Sigmoid colon (tissue), 4 donors: ENCODE measurements around the gene SETBP1.

Experiments
- POLR2A ChIP-seq, 2 donors: fragments of 450-650 bp; IDR thresholded peaks; one replicate each; pipeline ENCODE4 v1.6.1; 2016; ENCODE audit warnings: antibody characterized with exemption in 2 of 2, mild to moderate bottlenecking in 2 of 2, moderate library complexity in 2 of 2
- POLR2AphosphoS5 ChIP-seq, 4 donors: sonication (generic); formaldehyde crosslinking; IDR thresholded peaks; one replicate each; pipeline ENCODE4 v1.6.1; 2017; ENCODE audit warnings: antibody characterized with exemption in 4 of 4
- TF ChIP-seq, protein P1 (sequence below), 4 experiments: fragments of 450-650 bp in 3 of 4; fragments of 200-600 bp in 1 of 4; IDR thresholded peaks; one replicate each; pipeline ENCODE4 v1.5.1; 2016 to 2019; ENCODE audit warnings: antibody characterized with exemption in 4 of 4, mild to moderate bottlenecking in 3 of 4, moderate library complexity in 2 of 4

DNA sequence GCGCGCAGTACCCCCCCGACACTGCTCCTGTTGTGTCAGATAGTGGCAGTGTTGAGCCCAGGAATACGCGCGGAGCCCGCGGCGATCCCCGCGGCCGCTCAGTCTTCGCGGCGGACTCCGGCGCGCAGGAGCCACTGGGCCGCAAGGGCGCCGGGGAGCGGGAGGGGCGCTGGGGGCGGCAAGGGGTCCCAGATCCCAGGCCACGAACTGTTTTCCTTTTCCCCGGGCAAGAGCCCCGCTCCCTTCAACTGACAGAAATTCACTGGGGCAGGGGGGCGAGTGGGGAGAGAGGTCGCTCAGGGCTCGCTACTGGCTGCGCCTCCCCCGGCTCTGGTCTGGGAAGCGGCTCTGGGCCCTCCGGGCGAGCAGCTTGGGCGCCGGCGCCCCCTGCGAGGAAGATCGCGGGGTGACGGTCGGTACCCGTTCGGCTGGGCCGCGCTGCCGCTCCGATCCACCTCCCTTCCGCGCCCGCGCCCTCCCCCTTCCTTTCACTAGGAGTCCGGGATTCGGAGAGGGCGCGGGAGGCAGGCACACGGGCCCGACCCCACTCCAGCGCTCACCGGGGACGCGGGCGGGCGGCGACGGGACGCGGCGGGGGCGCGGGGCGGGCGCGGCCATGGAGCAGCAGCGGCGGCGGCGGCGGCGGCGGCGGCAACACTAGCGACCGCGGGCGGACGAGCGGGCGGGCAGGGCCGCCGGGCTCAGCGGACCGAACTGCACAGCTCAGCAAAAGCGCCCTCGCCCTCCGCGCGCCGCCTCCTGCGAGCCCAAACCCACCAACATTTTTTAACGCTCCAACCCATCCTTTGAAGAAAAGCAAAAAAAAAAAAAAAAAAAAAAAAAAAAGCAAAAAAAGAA lies 1.4 kb upstream of the SETBP1 start:
- TF ChIP-seq POLR2A (IDR thresholded peaks at IDR 0.05) (peak; percentile 66 to 79), POLR2AphosphoS5 (IDR thresholded peaks at IDR 0.05) (peak; percentile 80 to 94 (median 90))
- TF ChIP-seq, protein P1, sequence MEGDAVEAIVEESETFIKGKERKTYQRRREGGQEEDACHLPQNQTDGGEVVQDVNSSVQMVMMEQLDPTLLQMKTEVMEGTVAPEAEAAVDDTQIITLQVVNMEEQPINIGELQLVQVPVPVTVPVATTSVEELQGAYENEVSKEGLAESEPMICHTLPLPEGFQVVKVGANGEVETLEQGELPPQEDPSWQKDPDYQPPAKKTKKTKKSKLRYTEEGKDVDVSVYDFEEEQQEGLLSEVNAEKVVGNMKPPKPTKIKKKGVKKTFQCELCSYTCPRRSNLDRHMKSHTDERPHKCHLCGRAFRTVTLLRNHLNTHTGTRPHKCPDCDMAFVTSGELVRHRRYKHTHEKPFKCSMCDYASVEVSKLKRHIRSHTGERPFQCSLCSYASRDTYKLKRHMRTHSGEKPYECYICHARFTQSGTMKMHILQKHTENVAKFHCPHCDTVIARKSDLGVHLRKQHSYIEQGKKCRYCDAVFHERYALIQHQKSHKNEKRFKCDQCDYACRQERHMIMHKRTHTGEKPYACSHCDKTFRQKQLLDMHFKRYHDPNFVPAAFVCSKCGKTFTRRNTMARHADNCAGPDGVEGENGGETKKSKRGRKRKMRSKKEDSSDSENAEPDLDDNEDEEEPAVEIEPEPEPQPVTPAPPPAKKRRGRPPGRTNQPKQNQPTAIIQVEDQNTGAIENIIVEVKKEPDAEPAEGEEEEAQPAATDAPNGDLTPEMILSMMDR (IDR thresholded peaks at IDR 0.05) = peak; percentile 42 to 65 (median 46)
